Mesenchymal stem cell (in vitro differentiated cells and primary cell): ENCODE data around the gene ATP10D.
A peak's percentile ranks its signal among the peaks of the same experiment; 100 is the strongest.
"Not testable (repeated sequence)": the region's sequence is repeated elsewhere in the genome, so short reads cannot be mapped to it uniquely, and the experiment has no call there.

Experiments used
- DNase-seq: peaks from one replicate; pipeline ENCODE4 v3.0.0-alpha.2; 2013
- H2AFZ ChIP-seq: one replicate; pipeline ENCODE4 v1.6.1; 2013; ENCODE audit warnings: low read depth, mild to moderate bottlenecking, control low read depth, inconsistent platforms, low read length, moderate library complexity
- H2AK5ac ChIP-seq: 2 replicates; pipeline ENCODE4 v1.6.1; 2013; ENCODE audit warnings: low read length, moderate library complexity, mild to moderate bottlenecking, inconsistent platforms; ENCODE audit not compliant: severe bottlenecking
- H2BK120ac ChIP-seq: one replicate; pipeline ENCODE4 v1.6.1; 2013; ENCODE audit warnings: low read depth, mild to moderate bottlenecking, inconsistent platforms, low read length, moderate library complexity
- H2BK12ac ChIP-seq, 2 experiments: one replicate each; pipeline ENCODE4 v1.6.1; 2013; ENCODE audit warnings: inconsistent platforms in 2 of 2, low read length in 2 of 2, mild to moderate bottlenecking in 2 of 2, moderate library complexity in 2 of 2, control low read depth in 1 of 2
- H2BK15ac ChIP-seq: one replicate; pipeline ENCODE4 v1.6.1; 2013; ENCODE audit warnings: mild to moderate bottlenecking, low read depth, inconsistent platforms; ENCODE audit not compliant: poor library complexity, severe bottlenecking
- H2BK5ac ChIP-seq: 2 replicates; pipeline ENCODE4 v1.6.1; 2013; ENCODE audit warnings: low read depth, mild to moderate bottlenecking, low read length, control low read depth, inconsistent platforms; ENCODE audit not compliant: poor library complexity, severe bottlenecking
- H3K14ac ChIP-seq, 2 experiments: one replicate each; pipeline ENCODE4 v1.6.1; 2013; ENCODE audit warnings: inconsistent platforms in 2 of 2, low read length in 2 of 2, control low read depth in 1 of 2, mild to moderate bottlenecking in 1 of 2, moderate library complexity in 1 of 2
- H3K18ac ChIP-seq, 2 experiments: one replicate each; pipeline ENCODE4 v1.6.1; 2013; ENCODE audit warnings: inconsistent platforms in 2 of 2, low read length in 2 of 2, control low read depth in 1 of 2, low read depth in 1 of 2, mild to moderate bottlenecking in 1 of 2
- H3K23ac ChIP-seq, 2 experiments: one replicate each; pipeline ENCODE4 v1.6.1; 2013; ENCODE audit warnings: inconsistent platforms in 2 of 2, low read length in 2 of 2, mild to moderate bottlenecking in 2 of 2, moderate library complexity in 2 of 2, control low read depth in 1 of 2
- H3K27ac ChIP-seq: 2 replicates; pipeline ENCODE4 v1.5.1; 2013; ENCODE audit warnings: mild to moderate bottlenecking, moderate library complexity, low read length, control low read depth, inconsistent platforms; ENCODE audit not compliant: poor library complexity, severe bottlenecking
- H3K27me3 ChIP-seq, 2 experiments: 2 replicates each; pipeline versions ENCODE4 v1.6.1 to v1.7.0; 2013; ENCODE audit warnings: low read length in 2 of 2, mild to moderate bottlenecking in 2 of 2, moderate library complexity in 2 of 2, control low read depth in 1 of 2, inconsistent platforms in 1 of 2; ENCODE audit not compliant: control insufficient read depth in 1 of 2, insufficient read depth in 1 of 2
- H3K36me3 ChIP-seq, 2 experiments: 2 replicates each; pipeline versions ENCODE4 v1.6.1 to v1.7.0; 2013; ENCODE audit warnings: low read length in 2 of 2, control low read depth in 1 of 2, inconsistent platforms in 1 of 2, low read depth in 1 of 2, mild to moderate bottlenecking in 1 of 2; ENCODE audit not compliant: insufficient read depth in 2 of 2, control insufficient read depth in 1 of 2
- H3K4ac ChIP-seq, 2 experiments: one replicate each; pipeline ENCODE4 v1.6.1; 2013; ENCODE audit warnings: inconsistent platforms in 2 of 2, low read length in 2 of 2, mild to moderate bottlenecking in 2 of 2, moderate library complexity in 2 of 2, control low read depth in 1 of 2, low read depth in 1 of 2
- H3K4me1 ChIP-seq: 2 replicates; pipeline ENCODE4 v1.6.1; 2013; ENCODE audit warnings: low read depth, low read length, control low read depth; ENCODE audit not compliant: control insufficient read depth, insufficient read depth
- H3K4me2 ChIP-seq: 2 replicates; pipeline ENCODE4 v1.6.1; 2013; ENCODE audit warnings: low read length, mild to moderate bottlenecking, inconsistent platforms; ENCODE audit not compliant: poor library complexity, severe bottlenecking
- H3K4me3 ChIP-seq, 2 experiments: 2 replicates each; pipeline versions ENCODE4 v1.5.1 to v1.7.0; 2013; ENCODE audit warnings: low read length in 2 of 2, mild to moderate bottlenecking in 2 of 2, control low read depth in 1 of 2, low read depth in 1 of 2; ENCODE audit not compliant: insufficient read depth in 1 of 2
- H3K79me1 ChIP-seq: replicated peaks from 2 replicates; pipeline ENCODE4 v1.6.1; 2013; ENCODE audit warnings: mild to moderate bottlenecking, control low read depth, low read length, inconsistent platforms; ENCODE audit not compliant: poor library complexity, severe bottlenecking
- H3K9ac ChIP-seq: 2 replicates; pipeline ENCODE4 v1.7.0; 2013; ENCODE audit warnings: mild to moderate bottlenecking, low read length, moderate library complexity
- H3K9me3 ChIP-seq: 2 replicates; pipeline ENCODE4 v1.7.0; 2013; ENCODE audit warnings: mild to moderate bottlenecking, low read length; ENCODE audit not compliant: control insufficient read depth
- H4K8ac ChIP-seq: one replicate; pipeline ENCODE4 v1.6.1; 2013; ENCODE audit warnings: inconsistent platforms, mild to moderate bottlenecking, low read length, moderate library complexity
- H4K91ac ChIP-seq: one replicate; pipeline ENCODE4 v1.6.1; 2013; ENCODE audit warnings: mild to moderate bottlenecking, low read length, inconsistent platforms
- WGBS: methylation state at CpG from one replicate; pipeline ENCODE4 v1.1.7; 2013; ENCODE audit warnings: mixed read lengths; 5-methylcytosine and 5-hydroxymethylcytosine counted together

Gene ATP10D

DNA sequence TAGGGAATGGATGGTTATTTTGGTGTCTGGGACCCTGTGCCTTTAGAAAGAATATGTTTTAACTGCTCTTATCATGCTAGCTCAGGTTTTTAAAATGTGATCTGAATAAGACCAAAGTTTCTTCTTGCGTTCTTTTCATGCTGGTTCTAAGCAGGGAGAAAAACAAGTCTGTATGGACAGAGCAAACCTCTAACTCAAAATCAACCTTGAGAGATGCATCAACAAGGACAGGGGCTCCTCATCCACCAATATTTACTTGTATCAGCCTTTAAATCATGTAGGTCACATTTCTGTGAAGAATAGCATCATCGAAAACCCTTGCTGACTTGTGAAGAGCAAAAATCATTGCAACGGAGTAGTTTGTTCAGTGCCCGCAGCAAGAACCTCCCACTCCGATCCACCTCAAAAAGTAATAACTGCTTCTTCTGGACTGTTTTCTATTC, 1.2 kb downstream of the ATP10D start:
- Histone ChIP-seq H3K9me3 (no peaks in the 10 kb centered on the region), H3K4me2 (peak overlapping the region; percentile 83), H2AK5ac (peak overlapping the region; percentile 84), H3K9ac (peak overlapping the region; percentile 94), H2BK12ac (no peak overlapping the region), H4K8ac (no peak overlapping the region), H3K36me3 (peaks cover 0 to 2% of the 10 kb centered on the region in 2 experiments), H3K79me1 (peaks cover 4% of the 10 kb centered on the region), H3K23ac (no peak overlapping the region), H4K91ac (no peak overlapping the region), H3K27me3 (no peaks in the 10 kb centered on the region), H3K4ac (no peak overlapping the region), H3K4me1 (no peaks in the 10 kb centered on the region), H3K4me3 (peak overlapping the region in 1 of 2 experiments; percentile 83), H2BK120ac (no peak overlapping the region), H2BK5ac (no peak overlapping the region), H3K14ac (no peak overlapping the region), H2AFZ (no peak overlapping the region), H3K27ac (no peak overlapping the region), H2BK15ac (no peak overlapping the region), H3K18ac (peak overlapping the region in 1 of 2 experiments; percentile 43)
- DNase-seq, result peak; percentile 29
- 76% methylated on average over 5 of the region's 5 CpGs for WGBS

DNA sequence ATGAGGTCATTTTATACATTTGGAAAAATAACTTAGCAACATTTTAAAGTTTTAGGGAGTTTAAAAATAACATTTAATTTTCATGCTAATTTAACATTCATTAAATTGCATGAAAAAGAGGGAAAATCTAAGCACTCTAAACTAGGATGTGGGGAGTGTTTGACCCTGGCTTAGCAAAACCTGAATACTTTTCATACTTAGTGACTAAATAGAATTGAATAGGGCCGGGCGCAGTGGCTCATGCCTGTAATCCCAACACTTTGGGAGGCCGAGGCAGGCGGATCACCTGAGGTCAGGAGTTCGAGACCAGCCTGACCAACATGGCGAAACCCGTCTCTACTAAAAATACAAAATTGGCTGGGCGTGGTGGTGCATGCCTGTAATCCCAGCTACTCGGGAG, 1.7 kb downstream of the ATP10D start:
- not testable (repeated sequence) for H3K27ac ChIP-seq, H3K4ac ChIP-seq, H3K79me1 ChIP-seq, H3K4me1 ChIP-seq, H4K8ac ChIP-seq, H2AK5ac ChIP-seq, H3K18ac ChIP-seq, H3K23ac ChIP-seq, H3K14ac ChIP-seq, H3K27me3 ChIP-seq, H2AFZ ChIP-seq, H2BK120ac ChIP-seq, H3K36me3 ChIP-seq, DNase-seq, H3K9me3 ChIP-seq, H2BK15ac ChIP-seq, H2BK5ac ChIP-seq, H2BK12ac ChIP-seq, H4K91ac ChIP-seq, H3K4me2 ChIP-seq
- Histone ChIP-seq H3K9ac (peak overlapping the region; percentile 94), H3K4me3 (peak overlapping the region in 1 of 2 experiments; percentile 83)
- WGBS, result 96% methylated on average over 9 of the region's 9 CpGs

DNA sequence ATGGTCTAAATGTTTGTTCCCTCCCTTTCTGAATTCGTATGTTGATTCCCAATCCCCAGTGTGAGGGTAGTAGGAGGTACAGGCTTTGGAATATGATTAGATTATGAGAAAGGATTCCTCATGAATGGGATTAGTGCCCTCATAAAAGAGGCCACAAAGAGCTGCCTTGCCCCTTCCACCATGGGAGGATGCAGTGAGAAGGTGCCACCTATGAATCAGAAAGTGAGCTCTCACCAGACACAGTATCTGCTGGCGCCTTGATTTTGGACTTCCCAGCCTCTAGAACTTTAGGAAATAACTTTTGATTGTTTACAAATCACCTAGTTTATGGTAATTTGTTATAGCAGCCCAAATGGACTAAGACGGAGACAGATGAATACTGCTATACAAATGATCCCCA, 3.6 kb downstream of the ATP10D start:
- no peak overlapping the region for H3K18ac ChIP-seq

DNA sequence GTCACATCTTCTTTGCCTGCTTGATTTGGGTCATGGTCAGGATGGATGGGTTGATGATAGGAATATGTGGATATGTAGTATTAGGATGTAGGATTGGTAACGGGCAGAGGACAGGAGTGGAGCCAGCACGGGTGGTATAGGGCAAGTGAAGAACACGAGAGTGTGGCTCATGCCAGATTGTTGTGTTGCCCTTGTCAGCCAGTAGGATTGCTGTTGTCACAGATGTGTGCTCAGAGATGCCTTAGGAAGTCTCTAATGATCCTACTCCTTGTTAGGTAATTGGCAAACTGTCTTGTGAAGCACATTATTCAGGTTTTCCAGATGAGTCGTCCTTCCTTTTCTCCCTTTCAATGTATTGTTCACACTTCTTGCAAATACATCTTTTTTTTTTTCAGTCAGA, 5.5 kb downstream of the ATP10D start:
- Histone ChIP-seq H3K18ac (no peak overlapping the region), H3K27me3 (no peaks in the 10 kb centered on the region), H4K8ac (no peak overlapping the region), H2BK120ac (no peak overlapping the region), H3K36me3 (peaks cover 0 to 5% of the 10 kb centered on the region in 2 experiments), H3K4me2 (no peak overlapping the region), H2AFZ (no peak overlapping the region), H2BK15ac (no peak overlapping the region), H4K91ac (no peak overlapping the region), H3K14ac (no peak overlapping the region), H2AK5ac (no peak overlapping the region), H3K9me3 (no peaks in the 10 kb centered on the region), H3K9ac (no peak overlapping the region), H2BK12ac (no peak overlapping the region), H3K23ac (no peak overlapping the region), H3K4me3 (no peak overlapping the region), H3K79me1 (peaks cover 12% of the 10 kb centered on the region), H2BK5ac (no peak overlapping the region), H3K4ac (no peak overlapping the region), H3K4me1 (peaks cover 2% of the 10 kb centered on the region), H3K27ac (no peak overlapping the region)
- peak; percentile 56 for DNase-seq
- 64% methylated on average over 4 of the region's 4 CpGs for WGBS

More for the DNA sequence above, 3.6 kb downstream of the ATP10D start:
- DNase-seq, result no peak
- Histone ChIP-seq H2AFZ (no peak overlapping the region), H3K79me1 (peaks cover 11% of the 10 kb centered on the region), H4K8ac (no peak overlapping the region), H3K23ac (no peak overlapping the region), H3K9ac (no peak overlapping the region), H3K27ac (no peak overlapping the region), H3K4me2 (no peak overlapping the region), H2AK5ac (no peak overlapping the region), H2BK15ac (no peak overlapping the region), H4K91ac (no peak overlapping the region), H3K9me3 (no peaks in the 10 kb centered on the region), H3K4me3 (no peak overlapping the region), H3K4ac (no peak overlapping the region), H2BK12ac (no peak overlapping the region), H3K4me1 (peaks cover 2% of the 10 kb centered on the region), H3K14ac (no peak overlapping the region), H3K27me3 (no peaks in the 10 kb centered on the region), H2BK5ac (no peak overlapping the region), H2BK120ac (no peak overlapping the region), H3K36me3 (peaks cover 0 to 5% of the 10 kb centered on the region in 2 experiments)
- WGBS, result no CpG with 5 or more reads among the region's 3 CpGs
